Esophagus (tissue), 2 donors: ENCODE measurements around the gene WASHC3. TPM values are rescaled to one million over a fixed set of nuclear protein-coding genes. Genes with fewer than 3 reads are reported as not detected.
"Not testable (repeated sequence)": the region's sequence is repeated elsewhere in the genome, so short reads cannot be mapped to it uniquely, and the experiment has no call there.

Experiments
- H3K27ac ChIP-seq, 2 donors: one replicate each; pipeline ENCODE4 v1.5.1; 2013; ENCODE audit warnings: low read depth in 2 of 2, mild to moderate bottlenecking in 2 of 2, inconsistent platforms in 1 of 2, low read length in 1 of 2, moderate library complexity in 1 of 2
- H3K27me3 ChIP-seq, 2 donors: one replicate each; pipeline ENCODE4 v1.6.1; 2013; ENCODE audit warnings: low read length in 2 of 2, control low read depth in 1 of 2, mild to moderate bottlenecking in 1 of 2; ENCODE audit not compliant: insufficient read depth in 2 of 2, control insufficient read depth in 1 of 2
- H3K36me3 ChIP-seq, 2 donors: one replicate each; pipeline ENCODE4 v1.6.1; 2013; ENCODE audit warnings: low read length in 1 of 2; ENCODE audit not compliant: control insufficient read depth in 2 of 2, insufficient read depth in 2 of 2
- H3K4me1 ChIP-seq, 2 donors: one replicate each; pipeline ENCODE4 v1.6.1; 2013; ENCODE audit warnings: low read length in 1 of 2; ENCODE audit not compliant: control insufficient read depth in 2 of 2, insufficient read depth in 2 of 2
- H3K4me3 ChIP-seq, 2 donors: one replicate each; pipeline ENCODE4 v1.5.1; 2013; ENCODE audit warnings: low read length in 2 of 2, mild to moderate bottlenecking in 2 of 2, low read depth in 1 of 2, moderate library complexity in 1 of 2
- H3K9me3 ChIP-seq, 2 donors: one replicate each; pipeline ENCODE4 v1.6.1; 2013; ENCODE audit warnings: mild to moderate bottlenecking in 2 of 2, low read depth in 1 of 2, low read length in 1 of 2, moderate library complexity in 1 of 2; ENCODE audit not compliant: control insufficient read depth in 2 of 2, insufficient read depth in 1 of 2
- WGBS, 2 donors: extraction: QIAGEN DNeasy Blood & Tissue Kit; methylation state at CpG; one replicate each; pipeline ENCODE4 v1.1.7; 2013; 5-methylcytosine and 5-hydroxymethylcytosine counted together
- polyA plus RNA-seq, 2 donors: library from polyadenylated mRNA; stranded (reverse); fragments of 200-250 nt; gene quantifications; one replicate each; pipeline ENCODE4 v1.2.3, GENCODE V29; 2013
- donor health status: healthy with polysubstance abuse.
- donor health status: Bipolar disorder and iron deficiency.

The WASHC3 gene
- polyA plus RNA-seq, 2 donors = 31.0 to 39.4 TPM

GRCh38 chr12:102023343-102023930 lies 38.4 kb downstream of the WASHC3 start:
- Histone ChIP-seq H3K4me3 (no peak overlapping the region), H3K27ac (no peak overlapping the region), H3K9me3 (no peaks in the 10 kb centered on the region), H3K27me3 (no peaks in the 10 kb centered on the region), H3K4me1 (no peaks in the 10 kb centered on the region), H3K36me3 (peaks cover 0 to 3% of the 10 kb centered on the region in 2 donors)
- WGBS, 2 donors = 80 to 81% methylated on average over 3 of the region's 3 CpGs

- Histone ChIP-seq H3K36me3 (peaks cover 0 to 3% of the 10 kb centered on the region in 2 donors), H3K9me3 (no peaks in the 10 kb centered on the region), H3K27me3 (no peaks in the 10 kb centered on the region), H3K4me1 (no peaks in the 10 kb centered on the region), H3K27ac (no peak overlapping the region), H3K4me3 (no peak overlapping the region)
- 94 to 100% methylated on average over 1 of the region's 1 CpG for WGBS, 2 donors
These were observed 39.5 kb downstream of the WASHC3 start for GRCh38 chr12:102022286-102022685.

GRCh38 chr12:102021540-102022246 lies 40.1 kb downstream of the WASHC3 start:
- H3K4me1 ChIP-seq = no peaks in the 10 kb centered on the region
- no peaks in the 10 kb centered on the region for H3K9me3 ChIP-seq
- H3K27ac ChIP-seq = no peak overlapping the region
- whole genome bisulfite sequencing, 2 donors = 70 to 79% methylated on average over 2 of the region's 2 CpGs
- peaks cover 0 to 3% of the 10 kb centered on the region in 2 donors for H3K36me3 ChIP-seq
- H3K4me3 ChIP-seq = no peak overlapping the region
- no peaks in the 10 kb centered on the region for H3K27me3 ChIP-seq

GRCh38 chr12:102018607-102019006 lies 43.2 kb downstream of the WASHC3 start:
- not testable (repeated sequence) for H3K27me3 ChIP-seq, H3K9me3 ChIP-seq, H3K4me1 ChIP-seq, H3K4me3 ChIP-seq, H3K36me3 ChIP-seq, H3K27ac ChIP-seq
- WGBS, 2 donors = 96 to 98% methylated on average over 5 of the region's 5 CpGs

GRCh38 chr12:102016472-102016871 lies 45.3 kb downstream of the WASHC3 start:
- 85 to 87% methylated on average over 1 of the region's 1 CpG for WGBS, 2 donors
- Histone ChIP-seq H3K4me1 (no peaks in the 10 kb centered on the region), H3K27ac (no peak overlapping the region), H3K27me3 (no peaks in the 10 kb centered on the region), H3K9me3 (no peaks in the 10 kb centered on the region), H3K4me3 (no peak overlapping the region), H3K36me3 (peaks cover 0 to 2% of the 10 kb centered on the region in 2 donors)

- WGBS, 2 donors = 86 to 89% methylated on average over 8 of the region's 8 CpGs
- Histone ChIP-seq H3K27ac (no peak overlapping the region), H3K27me3 (no peaks in the 10 kb centered on the region), H3K4me1 (no peaks in the 10 kb centered on the region), H3K36me3 (peaks cover 0 to 2% of the 10 kb centered on the region in 2 donors), H3K4me3 (no peak overlapping the region), H3K9me3 (no peaks in the 10 kb centered on the region)
These were observed 51.4 kb downstream of the WASHC3 start for GRCh38 chr12:102010265-102010994.

- 95 to 96% methylated on average over 3 of the region's 3 CpGs for WGBS, 2 donors
- Histone ChIP-seq H3K4me3 (no peak overlapping the region), H3K4me1 (no peaks in the 10 kb centered on the region)
These were observed 52.0 kb downstream of the WASHC3 start for GRCh38 chr12:102009796-102010195.

GRCh38 chr12:102008615-102009126 lies 53.1 kb downstream of the WASHC3 start:
- WGBS, 2 donors = 80 to 82% methylated on average over 1 of the region's 1 CpG
- H3K36me3 ChIP-seq = peaks cover 0 to 2% of the 10 kb centered on the region in 2 donors
- no peak overlapping the region for H3K27ac ChIP-seq
- no peaks in the 10 kb centered on the region for H3K9me3 ChIP-seq
- H3K27me3 ChIP-seq = no peaks in the 10 kb centered on the region
- no peaks in the 10 kb centered on the region for H3K4me1 ChIP-seq
- no peak overlapping the region for H3K4me3 ChIP-seq

More at GRCh38 chr12:102009796-102010195, 52.0 kb downstream of the WASHC3 start:
- H3K36me3 ChIP-seq = peaks cover 0 to 2% of the 10 kb centered on the region in 2 donors
- H3K27me3 ChIP-seq = no peaks in the 10 kb centered on the region
- H3K9me3 ChIP-seq = no peaks in the 10 kb centered on the region
- no peak overlapping the region for H3K27ac ChIP-seq

GRCh38 chr12:102005256-102005655 lies 56.5 kb downstream of the WASHC3 start:
- Histone ChIP-seq H3K4me1 (no peaks in the 10 kb centered on the region), H3K4me3 (no peak overlapping the region), H3K27me3 (no peaks in the 10 kb centered on the region), H3K9me3 (no peaks in the 10 kb centered on the region), H3K36me3 (no peaks in the 10 kb centered on the region), H3K27ac (no peak overlapping the region)
- 80 to 86% methylated on average over 5 of the region's 5 CpGs for WGBS, 2 donors
